HG02759 (cell line): Measurements from ENCODE around the gene BCKDHA.
"Not testable (repeated sequence)": the region's sequence is repeated elsewhere in the genome, so short reads cannot be mapped to it uniquely, and the experiment has no call there.

Experiments
- ATAC-seq: cut with Tn5 transposase; IDR thresholded peaks from one replicate; pipeline ENCODE4 v1.9.1; 2021; ENCODE audit warnings: mild to moderate bottlenecking, moderate library complexity; ENCODE audit not compliant: unreplicated experiment

Gene BCKDHA

GRCh38 chr19:41424335-41425173 lies 26.9 kb downstream of the BCKDHA start:
- ATAC-seq, result no peak

GRCh38 chr19:41425174-41426115 lies 27.8 kb downstream of the BCKDHA start:
- ATAC-seq, result no peak

- ATAC-seq, result no peak
These were observed 28.7 kb downstream of the BCKDHA start for GRCh38 chr19:41426116-41426841.

GRCh38 chr19:41426952-41427646 lies 29.5 kb downstream of the BCKDHA start, which contains the start of gene B3GNT8:
TSS of gene B3GNT8 (minus strand) at chr19:41427374. CDS start at chr19:41426778, 596 bp downstream.
- ATAC-seq, result peak; percentile 41

- ATAC-seq, result no peak
These were observed 30.2 kb downstream of the BCKDHA start for GRCh38 chr19:41427647-41428480.

GRCh38 chr19:41428481-41428859 lies 30.9 kb downstream of the BCKDHA start:
- no peak for ATAC-seq

GRCh38 chr19:41430922-41431321 lies 33.3 kb downstream of the BCKDHA start:
- ATAC-seq, result no peak

GRCh38 chr19:41431426-41432386 lies 34.1 kb downstream of the BCKDHA start:
- ATAC-seq, result no peak

GRCh38 chr19:41433171-41433570 lies 35.6 kb downstream of the BCKDHA start:
- ATAC-seq, result no peak

GRCh38 chr19:41434450-41434849 lies 36.8 kb downstream of the BCKDHA start:
- ATAC-seq, result no peak

GRCh38 chr19:41435376-41435775 lies 37.8 kb downstream of the BCKDHA start:
- not testable (repeated sequence) for ATAC-seq

GRCh38 chr19:41435936-41436673 lies 38.5 kb downstream of the BCKDHA start:
- no peak for ATAC-seq

GRCh38 chr19:41436674-41436951 lies 39.0 kb downstream of the BCKDHA start:
- ATAC-seq, result no peak

GRCh38 chr19:41437944-41438574 lies 40.4 kb downstream of the BCKDHA start:
- no peak for ATAC-seq

- ATAC-seq, result peak; percentile 94
These were observed 42.0 kb downstream of the BCKDHA start, which contains the start of gene DMAC2 for GRCh38 chr19:41439441-41440222. TSS of gene DMAC2 (minus strand) at chr19:41439912. CDS start at chr19:41439899, 13 bp downstream.

GRCh38 chr19:41441321-41441945 lies 43.8 kb downstream of the BCKDHA start:
- ATAC-seq, result no peak
